Measurements from ENCODE around the gene COL20A1. TPM values are rescaled to one million over a fixed set of nuclear protein-coding genes. Genes with fewer than 3 reads are reported as not detected.

COL20A1 gene
- total and polyA plus RNA-seq, 2 donors (not counting 1 experiment from before 2014, with no cell fraction given): not detected

DNA sequence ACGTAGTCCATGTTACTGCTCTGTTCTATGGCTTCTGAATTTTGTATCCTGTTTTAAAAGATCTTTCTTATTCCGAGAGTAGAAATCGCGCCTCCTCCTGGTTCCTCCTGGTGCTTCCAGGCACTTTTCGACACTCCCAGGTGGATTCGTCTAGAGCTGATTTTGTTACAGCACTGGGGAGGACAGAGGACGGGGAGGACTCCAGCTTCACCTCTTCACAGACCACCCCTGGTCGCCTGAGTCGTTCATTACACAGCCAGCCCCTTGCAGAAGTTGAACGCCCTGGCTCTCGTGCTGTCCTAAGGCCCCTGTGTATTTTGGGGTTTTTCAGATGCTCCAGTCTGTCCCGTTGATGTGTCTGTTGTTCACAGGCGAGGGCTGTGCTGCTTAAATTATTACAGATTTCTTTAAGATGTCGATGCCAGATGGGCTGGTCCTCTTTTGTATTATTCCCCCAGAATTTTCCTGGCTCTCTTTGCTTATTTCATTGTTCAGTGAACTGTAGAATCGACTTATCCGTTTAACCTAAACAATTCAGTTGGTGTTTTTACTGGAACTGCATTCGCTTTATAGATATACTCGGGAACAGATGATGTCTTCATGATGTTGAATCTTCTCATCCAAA, 30.5 kb downstream of the COL20A1 start:
- no peak overlapping the region for H2AFZ ChIP-seq (ENCODE audit: insufficient read depth, low read depth, low read length, poor library complexity, severe bottlenecking)
- WGBS (ENCODE audit: insufficient coverage): 85% methylated on average over 13 of the region's 18 CpGs
- H3K4me3 ChIP-seq (ENCODE audit: control extremely low read depth in 1 of 5, extremely low read depth in 1 of 5, insufficient read depth in 1 of 5, low read depth in 2 of 5, low read length in 4 of 5): no peak overlapping the region
- CTCF ChIA-PET: no interaction called here
- peaks cover 0 to 2% (median 0%) of the 10 kb centered on the region in 4 experiments for H3K27me3 ChIP-seq (replicated peaks in 1 of 4; ENCODE audit: control extremely low read depth in 1 of 4, control insufficient read depth in 3 of 4, insufficient read depth in 4 of 4, low read length in 3 of 4)
- ATAC-seq (ENCODE audit: low read depth) (no peak), DNase-seq (no peak)
- Mint-ChIP-seq H3K27me3 (peaks cover 6% of the 10 kb centered on the region), H3K4me1 (peaks cover 5% of the 10 kb centered on the region), H3K4me3 (no peak overlapping the region), H3K27ac (no peak overlapping the region), H3K9me3 (ENCODE audit: insufficient read depth) (no peaks in the 10 kb centered on the region)
- H4K20me1 ChIP-seq (ENCODE audit: control insufficient read depth, insufficient read depth, low read length, poor library complexity, severe bottlenecking): no peaks in the 10 kb centered on the region
- intact Hi-C loops (cut with micrococcal nuclease): no loop called here
- H3K9me3 ChIP-seq (ENCODE audit: control extremely low read depth in 1 of 3, control insufficient read depth in 2 of 3, insufficient read depth in 1 of 3, low read length in 2 of 3): peaks cover 0 to 29% (median 10%) of the 10 kb centered on the region in 3 donors
- H3K4me1 ChIP-seq (ENCODE audit: control insufficient read depth in 2 of 2, insufficient read depth in 2 of 2, low read length in 2 of 2): peaks cover 10 to 16% of the 10 kb centered on the region in 2 donors
- H3K79me2 ChIP-seq (ENCODE audit: control insufficient read depth, insufficient read depth, low read length): no peaks in the 10 kb centered on the region
- no peak overlapping the region for H3K4me2 ChIP-seq (replicated peaks; ENCODE audit: low read depth, low read length, poor library complexity, severe bottlenecking)
- H3K27ac ChIP-seq (ENCODE audit: low read length in 2 of 2): no peak overlapping the region
- POLR2A ChIA-PET: no interaction called here
- no peak overlapping the region for H3K9ac ChIP-seq (ENCODE audit: low read length)
- TF ChIP-seq EZH2 (IDR thresholded peaks at IDR 0.05; ENCODE audit: borderline replicate concordance, insufficient read depth, low read depth, low read length, poor library complexity, severe bottlenecking) (no peak), CTCF (IDR thresholded peaks at IDR 0.05) (no peak)
- H3K36me3 ChIP-seq (replicated peaks in 1 of 2; ENCODE audit: control extremely low read depth in 1 of 2, control insufficient read depth in 1 of 2, extremely low read depth in 1 of 2, insufficient read depth in 2 of 2, low read length in 1 of 2): no peaks in the 10 kb centered on the region

- intact Hi-C loops (cut with micrococcal nuclease): no loop called here
- no peak overlapping the region for H3K27ac ChIP-seq (ENCODE audit: low read length in 2 of 2)
- H3K36me3 ChIP-seq (replicated peaks in 1 of 2; ENCODE audit: control extremely low read depth in 1 of 2, control insufficient read depth in 1 of 2, extremely low read depth in 1 of 2, insufficient read depth in 2 of 2, low read length in 1 of 2): no peaks in the 10 kb centered on the region
- peaks cover 10 to 16% of the 10 kb centered on the region in 2 donors for H3K4me1 ChIP-seq (ENCODE audit: control insufficient read depth in 2 of 2, insufficient read depth in 2 of 2, low read length in 2 of 2)
- WGBS (ENCODE audit: insufficient coverage): 87% methylated on average over 8 of the region's 10 CpGs
- TF ChIP-seq CTCF (IDR thresholded peaks at IDR 0.05) (no peak), EZH2 (IDR thresholded peaks at IDR 0.05; ENCODE audit: borderline replicate concordance, insufficient read depth, low read depth, low read length, poor library complexity, severe bottlenecking) (no peak)
- H3K27ac Mint-ChIP-seq: no peak overlapping the region
- peaks cover 5% of the 10 kb centered on the region for H3K4me1 Mint-ChIP-seq
- no peak overlapping the region for H3K9ac ChIP-seq (ENCODE audit: low read length)
- ChIA-PET CTCF (no interaction called here), POLR2A (no interaction called here)
- no peaks in the 10 kb centered on the region for H4K20me1 ChIP-seq (ENCODE audit: control insufficient read depth, insufficient read depth, low read length, poor library complexity, severe bottlenecking)
- ATAC-seq (ENCODE audit: low read depth): no peak
- H3K4me2 ChIP-seq (replicated peaks; ENCODE audit: low read depth, low read length, poor library complexity, severe bottlenecking): no peak overlapping the region
- H3K79me2 ChIP-seq (ENCODE audit: control insufficient read depth, insufficient read depth, low read length): no peaks in the 10 kb centered on the region
- H3K27me3 ChIP-seq (replicated peaks in 1 of 4; ENCODE audit: control extremely low read depth in 1 of 4, control insufficient read depth in 3 of 4, insufficient read depth in 4 of 4, low read length in 3 of 4): peaks cover 0 to 2% (median 0%) of the 10 kb centered on the region in 4 experiments
- no peak overlapping the region for H3K4me3 Mint-ChIP-seq
- H3K9me3 Mint-ChIP-seq (ENCODE audit: insufficient read depth): no peaks in the 10 kb centered on the region
- H3K27me3 Mint-ChIP-seq: peaks cover 6% of the 10 kb centered on the region
- H3K4me3 ChIP-seq (ENCODE audit: control extremely low read depth in 1 of 5, extremely low read depth in 1 of 5, insufficient read depth in 1 of 5, low read depth in 2 of 5, low read length in 4 of 5): no peak overlapping the region
- H3K9me3 ChIP-seq (ENCODE audit: control extremely low read depth in 1 of 3, control insufficient read depth in 2 of 3, insufficient read depth in 1 of 3, low read length in 2 of 3): peaks cover 0 to 32% (median 10%) of the 10 kb centered on the region in 3 donors
- DNase-seq: no peak
- H2AFZ ChIP-seq (ENCODE audit: insufficient read depth, low read depth, low read length, poor library complexity, severe bottlenecking): no peak overlapping the region
Measured at GRCh38 chr20:63325021-63325471, 32.1 kb downstream of the COL20A1 start.

All from B cell (primary cell).